Loucy (cell line): ENCODE measurements around the gene HSPG2.
"Not testable (repeated sequence)": the region's sequence is repeated elsewhere in the genome, so short reads cannot be mapped to it uniquely, and the experiment has no call there.

Experiments used
- CTCF ChIP-seq: fragments of 200-600 bp; sonication (generic); conservative IDR thresholded peaks from 2 replicates; pipeline ENCODE4 v1.5.1; 2014; ENCODE audit warnings: mild to moderate bottlenecking, antibody characterized with exemption, low read length
- EZH2phosphoT487 ChIP-seq: fragments of 200-600 bp; IDR thresholded peaks from 2 replicates; pipeline ENCODE4 v1.6.1; 2018; ENCODE audit warnings: antibody characterized with exemption, mild to moderate bottlenecking, moderate library complexity, borderline replicate concordance

- TF ChIP-seq CTCF, EZH2phosphoT487: not testable (repeated sequence)
Observed at GRCh38 chr1:21972973-21973441, 35.9 kb upstream of the HSPG2 start.
